ENCODE data around the gene ANLN. TPM values are rescaled to one million over a fixed set of nuclear protein-coding genes. Genes with fewer than 3 reads are reported as not detected.

Gene ANLN
- total RNA-seq, 1 experiment from 2014 or later, result 106 TPM

DNA sequence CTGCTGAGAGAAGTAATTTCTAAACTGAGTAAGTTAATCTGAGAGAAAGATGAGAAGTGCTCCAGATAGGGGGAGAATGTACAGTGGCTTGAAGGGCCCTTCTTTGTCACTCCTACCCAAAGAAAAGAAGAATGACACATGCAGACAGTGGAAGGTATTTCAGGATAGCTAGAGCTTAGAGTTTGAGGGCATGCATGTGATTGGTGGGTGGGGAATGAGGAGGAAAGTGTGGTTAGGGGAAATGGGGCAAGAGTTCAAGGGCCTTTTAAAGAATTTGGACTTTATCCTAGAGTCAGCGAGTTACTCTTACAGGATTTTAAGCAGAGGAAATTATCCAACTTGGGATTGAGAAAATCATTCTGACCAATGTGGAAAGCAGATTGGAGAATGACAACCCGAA lies 50.0 kb downstream of the ANLN start:
- H3K27me3 Mint-ChIP-seq (ENCODE audit: insufficient read depth, unreplicated experiment), result no peaks in the 10 kb centered on the region
- TF ChIP-seq CTCF (IDR thresholded peaks at IDR 0.05; ENCODE audit: insufficient read depth in 1 of 2, low read depth in 1 of 2, low read length in 1 of 2, severe bottlenecking in 1 of 2, unreplicated experiment in 1 of 2), result no peak
- H3K4me3 Mint-ChIP-seq (ENCODE audit: unreplicated experiment), result no peak overlapping the region
- Histone ChIP-seq H3K27me3 (replicated peaks; ENCODE audit: control insufficient read depth, insufficient read depth, low read length) (no peaks in the 10 kb centered on the region), H3K9me3 (0 out of 2 replicates have a peak, but pooled peaks cover 3% of the 10 kb centered on the region), H3K4me3 (ENCODE audit: low read depth, low read length) (no peak overlapping the region), H3K36me3 (ENCODE audit: control insufficient read depth, insufficient read depth, low read length) (no peaks in the 10 kb centered on the region; the same call in 1 of the 2 replicates), H3K4me1 (peaks cover 13% of the 10 kb centered on the region)
- no peak for DNase-seq
- intact Hi-C loops (cut with micrococcal nuclease; ENCODE audit: unreplicated experiment), result no loop called here
- POLR2A ChIA-PET, result no interaction called here
- H3K9me3 Mint-ChIP-seq (ENCODE audit: unreplicated experiment), result no peaks in the 10 kb centered on the region
- H3K27ac Mint-ChIP-seq (ENCODE audit: unreplicated experiment), result no peak overlapping the region
- CTCF ChIA-PET, result no interaction called here
- BruUV-seq (replicated peaks), result no TSS peak
- H3K4me1 Mint-ChIP-seq (ENCODE audit: low read depth, unreplicated experiment), result no peaks in the 10 kb centered on the region
- peaks cover 26% of the 10 kb centered on the region for H3K36me3 Mint-ChIP-seq (ENCODE audit: insufficient read depth, unreplicated experiment)

DNA sequence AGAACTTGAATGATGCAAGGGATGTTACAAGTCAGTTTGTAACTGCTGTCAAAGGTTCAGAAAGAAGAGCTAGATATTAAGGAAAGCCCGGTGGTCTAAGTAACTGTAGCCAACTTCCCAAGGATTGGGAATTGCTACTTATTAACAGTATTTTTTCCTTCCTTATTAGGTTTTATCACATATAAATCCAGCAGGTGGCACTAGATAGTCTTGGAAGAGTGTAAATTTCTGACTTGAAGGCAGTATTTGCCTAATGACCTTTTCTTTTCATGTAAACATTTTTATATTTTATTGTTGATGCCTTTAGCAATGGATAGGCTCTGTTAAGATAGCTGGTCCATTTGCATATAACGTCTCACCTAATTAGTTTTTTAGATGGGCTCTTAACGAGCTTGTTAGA lies 51.2 kb downstream of the ANLN start:
- BruUV-seq (replicated peaks), result no TSS peak
- intact Hi-C loops (cut with micrococcal nuclease; ENCODE audit: unreplicated experiment), result loop anchor here (1.0 kb wide), 3 partner anchors 46 to 760 kb away; no protein-coding TSS in a partner anchor
- ChIA-PET CTCF (interaction anchor here (0.7 to 1.5 kb wide), 7 partner anchors 15 to 760 kb away, joined by 3 to 14 read pairs (median 5); no protein-coding TSS in a partner anchor), POLR2A (no interaction called here)
- TF ChIP-seq CTCF (IDR thresholded peaks at IDR 0.05; ENCODE audit: insufficient read depth in 1 of 2, low read depth in 1 of 2, low read length in 1 of 2, severe bottlenecking in 1 of 2, unreplicated experiment in 1 of 2), result peak; percentile 36 to 42
- no peak overlapping the region for H3K4me3 ChIP-seq (ENCODE audit: low read depth, low read length)
- H3K9me3 Mint-ChIP-seq (ENCODE audit: unreplicated experiment), result no peaks in the 10 kb centered on the region
- H3K27me3 ChIP-seq (replicated peaks; ENCODE audit: control insufficient read depth, insufficient read depth, low read length), result no peaks in the 10 kb centered on the region
- no peaks in the 10 kb centered on the region for H3K27me3 Mint-ChIP-seq (ENCODE audit: insufficient read depth, unreplicated experiment)
- no peaks in the 10 kb centered on the region for H3K4me1 Mint-ChIP-seq (ENCODE audit: low read depth, unreplicated experiment)
- peaks cover 29% of the 10 kb centered on the region for H3K36me3 Mint-ChIP-seq (ENCODE audit: insufficient read depth, unreplicated experiment)
- peaks cover 13% of the 10 kb centered on the region for H3K4me1 ChIP-seq
- no peak overlapping the region for H3K27ac Mint-ChIP-seq (ENCODE audit: unreplicated experiment)
- peak in 1 of 2 experiments; percentile 24 for DNase-seq
- H3K4me3 Mint-ChIP-seq (ENCODE audit: unreplicated experiment), result no peak overlapping the region
- H3K9me3 ChIP-seq, result peaks cover 10% of the 10 kb centered on the region; the same call in 1 of the 2 replicates
- H3K36me3 ChIP-seq (ENCODE audit: control insufficient read depth, insufficient read depth, low read length), result no peaks in the 10 kb centered on the region; the same call in 1 of the 2 replicates

- Histone ChIP-seq H3K27me3 (replicated peaks; ENCODE audit: control insufficient read depth, insufficient read depth, low read length) (no peaks in the 10 kb centered on the region), H3K4me1 (peaks cover 13% of the 10 kb centered on the region), H3K4me3 (ENCODE audit: low read depth, low read length) (no peak overlapping the region), H3K36me3 (ENCODE audit: control insufficient read depth, insufficient read depth, low read length) (peaks cover 1% of the 10 kb centered on the region), H3K9me3 (peaks cover 14% of the 10 kb centered on the region; the same call in 1 of the 2 replicates)
- no peaks in the 10 kb centered on the region for H3K9me3 Mint-ChIP-seq (ENCODE audit: unreplicated experiment)
- H3K4me3 Mint-ChIP-seq (ENCODE audit: unreplicated experiment), result no peak overlapping the region
- no TSS peak for BruUV-seq (replicated peaks)
- DNase-seq, result no peak
- CTCF ChIA-PET, result interaction anchor here (0.7 to 1.5 kb wide), 8 partner anchors 14 to 759 kb away, joined by 3 to 14 read pairs (median 4); no protein-coding TSS in a partner anchor
- POLR2A ChIA-PET, result no interaction called here
- no peaks in the 10 kb centered on the region for H3K27me3 Mint-ChIP-seq (ENCODE audit: insufficient read depth, unreplicated experiment)
- no peak for TF ChIP-seq CTCF (IDR thresholded peaks at IDR 0.05; ENCODE audit: insufficient read depth in 1 of 2, low read depth in 1 of 2, low read length in 1 of 2, severe bottlenecking in 1 of 2, unreplicated experiment in 1 of 2)
- peaks cover 30% of the 10 kb centered on the region for H3K36me3 Mint-ChIP-seq (ENCODE audit: insufficient read depth, unreplicated experiment)
- H3K4me1 Mint-ChIP-seq (ENCODE audit: low read depth, unreplicated experiment), result no peaks in the 10 kb centered on the region
- intact Hi-C loops (cut with micrococcal nuclease; ENCODE audit: unreplicated experiment), result loop anchor here (1.0 kb wide), 3 partner anchors 46 to 760 kb away; no protein-coding TSS in a partner anchor
- H3K27ac Mint-ChIP-seq (ENCODE audit: unreplicated experiment), result no peak overlapping the region
Measured at GRCh38 chr7:36441344-36442022, 51.8 kb downstream of the ANLN start.
